CD4-positive, alpha-beta T cell treated with Interleukin-12 subunit alpha and Interleukin-12 subunit beta, for 1 hour (primary cell): Measurements from ENCODE around the gene SRGAP1.
"Not testable (repeated sequence)": the region's sequence is repeated elsewhere in the genome, so short reads cannot be mapped to it uniquely, and the experiment has no call there.

Experiments
- DNase-seq: peaks from one replicate; pipeline ENCODE4 v3.0.0-alpha.2; 2020

SRGAP1 gene

DNA sequence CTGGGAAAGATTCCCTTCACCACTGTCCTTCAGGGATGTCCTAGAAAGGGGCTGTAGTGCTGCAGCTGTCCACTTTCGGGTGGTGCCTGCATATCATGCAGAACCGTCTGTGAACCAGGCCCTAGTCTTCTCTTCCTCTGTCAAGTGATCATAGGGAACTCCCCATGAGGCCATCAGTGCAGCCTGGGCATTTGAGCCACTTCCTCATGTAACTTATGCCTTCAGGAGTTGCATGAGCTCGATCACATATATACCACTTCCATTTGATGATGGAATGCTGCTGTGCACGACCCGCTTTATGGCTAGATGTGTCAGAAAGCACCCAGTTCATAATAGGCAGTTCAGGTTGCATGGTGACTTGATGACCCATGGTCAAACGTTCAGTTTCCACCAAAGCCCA is 287.0 kb downstream of the SRGAP1 start:
- DNase-seq, result not testable (repeated sequence)

DNA sequence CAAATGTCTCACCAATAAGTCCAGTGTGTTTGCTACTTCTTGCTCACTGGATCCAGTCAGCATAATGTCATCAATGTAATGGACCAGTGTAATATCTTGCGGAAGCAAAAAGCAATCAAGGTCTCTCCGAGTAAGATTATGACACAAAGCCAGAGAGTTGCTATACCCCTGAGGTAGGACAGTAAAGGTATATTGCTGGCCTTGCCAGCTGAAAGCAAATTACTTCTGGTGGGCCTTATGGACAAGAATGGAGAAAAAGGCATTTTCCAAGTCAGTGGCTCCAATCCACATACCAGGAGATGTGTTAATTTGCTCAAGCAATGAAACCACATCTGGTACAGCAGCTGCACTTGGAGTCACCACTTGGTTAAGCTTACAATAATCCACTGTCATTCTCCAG is 288.2 kb downstream of the SRGAP1 start:
- DNase-seq, result not testable (repeated sequence)

GRCh38 chr12:64137117-64137516 is 292.6 kb downstream of the SRGAP1 start:
- DNase-seq, result no peak

- no peak for DNase-seq
These were observed 294.5 kb downstream of the SRGAP1 start for GRCh38 chr12:64139021-64139420.

DNA sequence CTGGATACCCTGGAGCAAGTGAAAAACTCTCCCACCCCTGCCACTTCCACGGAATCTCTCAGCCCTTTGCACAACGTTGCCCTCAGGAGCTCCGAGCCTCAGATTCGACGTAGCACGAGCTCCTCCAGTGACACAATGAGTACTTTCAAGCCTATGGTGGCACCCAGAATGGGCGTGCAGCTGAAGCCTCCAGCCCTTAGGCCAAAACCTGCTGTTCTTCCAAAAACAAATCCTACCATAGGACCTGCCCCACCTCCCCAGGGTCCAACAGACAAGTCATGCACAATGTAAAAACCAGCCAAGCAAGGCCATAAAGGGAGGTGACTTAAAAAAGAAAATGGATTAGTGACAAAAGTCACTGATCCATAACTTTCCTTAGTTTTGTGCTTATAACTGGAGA is 297.9 kb downstream of the SRGAP1 start:
- DNase-seq, result no peak

DNA sequence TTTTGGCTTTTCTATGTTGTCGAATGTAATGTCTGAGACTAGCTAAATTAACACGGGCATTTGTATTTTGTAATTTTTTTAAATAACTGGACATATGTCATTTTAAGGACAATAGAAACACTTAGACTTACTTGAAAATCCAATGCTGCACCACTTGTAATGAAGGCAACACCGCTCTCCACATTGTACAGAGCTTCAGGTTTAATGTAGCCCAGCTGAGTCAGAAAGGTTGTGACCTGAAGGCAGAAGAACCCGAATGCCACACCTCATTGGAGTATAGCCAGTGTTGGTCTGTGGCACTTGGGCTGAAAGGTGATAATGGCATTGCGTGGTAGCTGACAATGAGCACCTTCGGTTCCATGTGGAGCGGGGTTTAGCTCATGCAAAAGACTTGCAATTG is 298.3 kb downstream of the SRGAP1 start:
- no peak for DNase-seq

DNA sequence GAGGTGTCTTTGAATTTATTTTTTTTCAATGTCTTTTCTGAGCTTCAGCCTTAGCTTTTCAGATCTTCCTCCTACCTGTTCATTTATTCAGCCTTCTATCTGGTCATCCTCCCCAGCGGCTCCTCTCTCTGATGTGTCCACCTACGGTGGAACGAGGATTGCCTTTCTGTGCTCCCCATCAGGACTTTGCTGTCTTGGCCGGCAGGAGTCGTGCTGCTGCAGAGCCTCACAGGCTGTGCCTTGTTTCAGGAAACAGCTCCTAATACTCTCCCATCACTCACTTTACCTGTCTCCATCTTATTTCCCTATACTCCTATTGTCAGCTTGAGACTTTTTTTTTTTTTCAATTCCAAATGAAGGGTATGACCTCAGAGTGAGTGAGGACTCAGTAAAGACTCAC is 300.7 kb downstream of the SRGAP1 start:
- no peak for DNase-seq

GRCh38 chr12:64147011-64147631 is 302.6 kb downstream of the SRGAP1 start:
- DNase-seq, result no peak

DNA sequence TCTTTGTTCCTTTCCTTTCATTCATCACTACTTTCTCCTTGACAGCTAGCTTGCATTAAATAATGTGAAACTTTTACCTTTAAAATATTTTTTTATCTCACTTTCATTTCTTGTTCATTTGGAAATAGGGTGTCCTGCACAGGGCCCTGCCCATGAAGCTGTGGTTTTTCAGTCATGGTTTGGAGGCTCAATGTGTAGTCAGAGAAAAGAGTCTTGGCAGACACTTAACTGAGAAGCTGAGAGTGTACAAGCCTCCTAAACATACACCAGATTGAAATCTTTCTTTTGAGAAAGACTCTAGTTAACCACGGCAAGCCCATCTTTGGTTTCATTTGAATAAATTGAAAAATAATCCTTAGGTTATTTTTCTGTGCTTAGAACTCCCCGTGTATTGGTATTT is 303.4 kb downstream of the SRGAP1 start:
- no peak for DNase-seq

DNA sequence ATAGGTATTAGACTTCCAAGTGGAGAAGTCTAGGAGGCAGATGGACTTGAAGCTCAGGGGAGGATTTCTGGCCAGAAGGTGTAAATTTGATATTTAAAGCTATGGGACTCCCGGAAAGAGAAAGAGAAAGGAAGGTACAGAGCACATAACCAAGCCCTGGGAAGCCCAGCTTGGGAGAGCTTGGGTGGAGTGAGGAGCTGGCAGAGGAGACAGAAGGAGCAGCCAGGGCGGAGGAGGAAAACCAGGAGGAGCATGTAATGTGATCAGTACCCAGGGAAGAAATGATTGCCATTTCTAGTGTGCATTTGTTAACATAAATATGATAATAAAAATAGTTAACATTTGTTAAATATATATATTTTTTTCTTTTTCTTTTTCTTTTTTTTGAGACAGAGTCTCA is 310.2 kb downstream of the SRGAP1 start:
- no peak for DNase-seq

DNA sequence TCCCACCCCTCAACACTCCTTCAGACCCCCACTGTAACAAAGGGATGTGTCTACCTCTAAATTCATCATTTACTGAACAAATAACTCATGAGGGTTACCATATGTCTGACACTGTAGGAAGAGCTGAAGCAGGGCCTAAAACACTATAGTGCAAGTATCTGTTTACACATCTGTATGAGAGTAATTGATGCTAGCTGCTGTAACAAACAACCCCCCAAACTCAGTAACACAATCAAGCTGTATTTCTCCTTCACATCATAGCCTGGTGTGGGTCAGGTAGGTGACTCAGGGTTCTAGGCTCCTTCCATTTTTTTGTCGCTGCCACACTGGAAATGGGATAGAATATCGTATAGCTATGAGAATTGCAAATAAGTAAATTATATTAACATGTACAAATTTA is 312.6 kb downstream of the SRGAP1 start:
- no peak for DNase-seq

- no peak for DNase-seq
These were observed 315.7 kb downstream of the SRGAP1 start for GRCh38 chr12:64160021-64160710.

GRCh38 chr12:64160711-64161060 is 316.2 kb downstream of the SRGAP1 start:
- no peak for DNase-seq

DNA sequence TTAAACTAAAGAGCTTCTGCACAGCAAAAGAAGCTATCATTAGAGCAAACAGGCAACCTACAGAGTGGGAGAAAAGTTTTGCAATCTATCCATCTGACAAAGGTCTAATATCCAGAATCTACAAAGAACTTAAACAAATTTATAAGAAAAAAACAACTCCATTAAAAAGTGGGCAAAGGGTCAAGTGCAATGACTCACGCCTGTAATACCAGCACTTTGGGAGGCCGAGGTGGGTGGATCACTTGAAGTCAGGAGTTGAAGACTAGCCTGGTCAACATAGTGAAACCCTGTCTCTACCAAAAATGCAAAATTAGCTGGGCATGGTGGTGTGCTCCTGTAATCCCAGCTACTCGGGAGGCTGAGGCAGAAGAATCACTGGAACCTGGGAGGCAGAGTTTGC is 322.1 kb downstream of the SRGAP1 start:
- not testable (repeated sequence) for DNase-seq

GRCh38 chr12:64167041-64167440 is 322.5 kb downstream of the SRGAP1 start:
- not testable (repeated sequence) for DNase-seq

- DNase-seq, result no peak
These were observed 325.5 kb downstream of the SRGAP1 start for GRCh38 chr12:64170024-64170423.

- DNase-seq, result no peak
These were observed 326.2 kb downstream of the SRGAP1 start for GRCh38 chr12:64170730-64171129.

- DNase-seq, result no peak
These were observed 327.2 kb downstream of the SRGAP1 start for GRCh38 chr12:64171715-64172114.

DNA sequence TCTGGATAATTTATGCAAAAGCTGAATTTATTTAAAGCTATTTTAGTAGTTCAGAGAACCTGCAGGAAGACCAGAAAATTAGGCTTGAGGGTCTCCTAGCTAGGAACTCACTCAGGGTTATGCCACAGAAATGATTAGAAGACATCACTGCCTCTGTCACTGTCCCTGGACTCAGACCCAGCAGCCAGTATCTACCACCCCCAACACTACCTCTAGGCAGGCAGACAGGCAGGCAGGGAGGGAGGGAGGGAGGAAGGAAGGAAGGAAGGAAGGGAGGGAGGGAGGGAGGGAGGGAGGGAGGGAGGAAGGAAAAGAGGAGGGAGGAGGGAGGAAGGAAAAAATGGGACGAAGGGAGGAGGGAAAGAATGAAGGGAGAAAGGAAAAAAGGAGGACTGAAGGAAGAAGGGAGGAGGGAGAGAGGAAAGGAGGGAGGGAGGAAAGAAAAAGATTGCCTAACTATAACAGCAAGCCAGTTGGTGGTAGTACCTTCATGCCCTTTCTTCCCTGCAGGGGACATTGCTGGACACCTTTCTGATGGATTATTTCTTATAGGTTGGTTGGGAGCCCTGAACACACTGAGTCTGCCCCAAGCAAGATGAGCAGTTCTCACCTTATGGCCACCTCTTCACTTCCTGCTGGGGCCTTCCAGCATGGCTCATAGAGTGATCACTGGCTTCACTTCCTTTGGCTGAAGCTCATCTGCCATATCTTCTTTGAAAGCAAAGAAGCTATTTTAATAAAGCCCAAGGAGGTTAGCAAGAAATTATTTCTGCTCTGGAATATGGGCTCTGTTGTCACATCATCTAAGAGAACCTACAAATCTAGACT is 327.9 kb downstream of the SRGAP1 start:
- DNase-seq, result no peak

GRCh38 chr12:64173456-64173855 is 329.0 kb downstream of the SRGAP1 start:
- no peak for DNase-seq

DNA sequence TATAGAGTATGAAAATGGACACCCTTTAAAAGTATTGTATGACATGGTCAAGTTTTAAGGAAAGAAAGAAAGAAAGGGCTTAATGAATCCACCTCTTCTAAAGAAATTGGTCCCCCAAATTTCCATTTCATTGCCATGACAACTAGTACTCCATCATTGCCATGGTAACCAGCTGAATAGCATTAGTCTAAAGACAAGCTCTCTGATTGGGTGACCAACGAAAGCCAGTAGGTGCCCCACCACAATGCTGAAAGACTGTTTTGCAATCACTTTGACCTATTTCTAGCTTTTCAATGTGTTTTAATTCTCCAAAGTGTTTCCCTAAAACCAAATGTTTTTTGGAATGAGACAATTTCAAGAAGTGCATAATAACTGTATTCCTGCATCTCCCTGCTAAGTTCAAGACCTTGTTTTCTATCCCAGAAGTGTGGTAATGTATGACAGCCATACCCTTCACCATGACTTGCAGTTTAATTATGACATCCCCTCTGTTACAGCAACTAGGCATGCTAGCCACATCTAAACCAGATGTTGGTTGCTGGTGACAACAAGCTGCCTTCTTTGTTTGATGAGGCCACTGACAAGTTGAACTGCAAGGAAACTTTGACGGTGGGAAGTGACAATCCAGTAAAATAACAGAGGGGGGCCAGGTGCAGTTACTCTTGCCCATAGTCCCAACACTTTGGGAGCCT is 330.9 kb downstream of the SRGAP1 start:
- no peak for DNase-seq

GRCh38 chr12:64177001-64177400 is 332.5 kb downstream of the SRGAP1 start:
- no peak for DNase-seq

- DNase-seq, result no peak
These were observed 333.6 kb downstream of the SRGAP1 start for GRCh38 chr12:64178122-64178521.

DNA sequence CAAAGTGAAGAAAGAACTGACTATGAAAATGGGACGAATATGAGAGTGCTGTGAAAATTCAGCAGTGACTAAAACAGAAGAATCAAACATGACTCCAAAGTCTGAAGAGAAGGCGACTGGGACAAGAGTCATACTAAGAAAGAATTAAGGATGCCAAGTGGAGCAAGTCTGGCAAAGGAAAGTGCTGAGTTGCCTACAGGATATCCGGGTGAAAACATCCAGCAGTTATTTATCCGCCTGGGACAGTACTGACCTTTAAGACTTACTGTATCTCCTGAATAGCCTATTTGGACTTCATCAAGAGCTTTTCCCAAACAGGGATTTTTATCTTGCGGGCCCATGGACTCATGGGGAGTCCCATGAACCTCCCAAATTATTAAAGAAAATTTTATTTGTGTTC is 336.5 kb downstream of the SRGAP1 start:
- no peak for DNase-seq
